Skin epidermis (tissue), 12 donors: ENCODE measurements around the gene ELMO1.

ENCODE experiments used
- H3K27ac ChIP-seq, 21 experiments: fragments of 200-600 bp; sonication (generic) in 11 of 21; one replicate each; pipeline ENCODE4 v1.5.0; 2020; ENCODE audit warnings: mild to moderate bottlenecking in 3 of 21, inconsistent platforms in 2 of 21, moderate library complexity in 2 of 21
- H3K4me3 ChIP-seq, 7 experiments: fragments of 200-600 bp; sonication (generic) in 2 of 7; one replicate each; pipeline ENCODE4 v1.5.0; 2020; ENCODE audit warnings: inconsistent platforms in 2 of 7, mild to moderate bottlenecking in 2 of 7, moderate library complexity in 1 of 7

Gene ELMO1

DNA sequence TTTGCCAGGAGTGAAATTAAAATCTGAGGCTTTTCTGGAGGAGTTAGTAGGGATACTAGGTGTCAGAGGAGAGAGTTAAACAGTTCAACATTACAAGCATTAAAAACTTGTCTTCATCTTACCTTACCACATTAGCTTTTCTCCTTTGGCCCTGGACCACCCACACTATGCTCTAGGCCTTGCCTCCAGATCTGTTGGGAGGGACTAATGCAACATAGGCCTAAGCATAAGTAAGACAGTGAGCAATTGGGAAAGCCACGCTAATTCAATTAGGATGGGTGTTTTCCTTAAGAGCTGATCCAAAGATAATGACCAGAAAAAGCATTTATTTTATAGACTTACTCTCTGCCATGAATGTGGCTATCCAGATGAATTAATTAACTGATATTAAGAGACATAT is 158.9 kb downstream of the ELMO1 start:
- H3K27ac ChIP-seq, result no peak overlapping the region
- no peak overlapping the region for H3K4me3 ChIP-seq

GRCh38 chr7:37289367-37289766 is 159.3 kb downstream of the ELMO1 start:
- H3K27ac ChIP-seq, result no peak overlapping the region
- H3K4me3 ChIP-seq, result no peak overlapping the region

GRCh38 chr7:37287131-37287855 is 161.4 kb downstream of the ELMO1 start:
- no peak overlapping the region for H3K4me3 ChIP-seq
- H3K27ac ChIP-seq, result no peak overlapping the region

- Histone ChIP-seq H3K4me3 (no peak overlapping the region), H3K27ac (peak overlapping the region in 1 of 21 experiments; percentile 31)
Measured at GRCh38 chr7:37286454-37286832, 162.2 kb downstream of the ELMO1 start.

- peak overlapping the region in 1 of 21 experiments; percentile 31 for H3K27ac ChIP-seq
Measured at GRCh38 chr7:37285706-37286453, 162.8 kb downstream of the ELMO1 start.

GRCh38 chr7:37284805-37285231 is 163.8 kb downstream of the ELMO1 start:
- no peak overlapping the region for H3K27ac ChIP-seq

More at GRCh38 chr7:37285706-37286453, 162.8 kb downstream of the ELMO1 start:
- no peak overlapping the region for H3K4me3 ChIP-seq

GRCh38 chr7:37284285-37284684 is 164.4 kb downstream of the ELMO1 start:
- Histone ChIP-seq H3K27ac (no peak overlapping the region), H3K4me3 (no peak overlapping the region)

More at GRCh38 chr7:37284805-37285231, 163.8 kb downstream of the ELMO1 start:
- no peak overlapping the region for H3K4me3 ChIP-seq

DNA sequence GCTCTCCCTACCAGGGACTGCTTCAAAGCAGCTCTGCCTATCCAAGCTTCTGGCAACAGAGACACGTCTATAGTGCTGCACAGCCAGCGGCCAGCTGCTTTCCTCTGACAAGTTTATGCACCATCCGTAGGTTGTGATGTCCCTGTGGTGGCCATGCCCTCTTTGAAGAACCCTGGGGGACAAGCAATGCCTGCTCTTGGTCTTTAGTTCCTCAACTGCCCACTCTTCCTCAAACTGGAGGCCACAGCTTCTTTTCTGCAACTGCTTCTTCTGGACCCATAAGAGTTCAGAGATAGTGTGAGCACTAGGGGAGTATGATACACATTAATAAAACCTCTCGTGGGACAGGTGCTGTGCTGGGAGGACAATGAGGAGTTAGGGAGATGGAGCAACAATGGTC is 164.9 kb downstream of the ELMO1 start:
- no peak overlapping the region for H3K27ac ChIP-seq

GRCh38 chr7:37282927-37283326 is 165.7 kb downstream of the ELMO1 start:
- H3K4me3 ChIP-seq, result no peak overlapping the region

More for the DNA sequence above, 164.9 kb downstream of the ELMO1 start:
- H3K4me3 ChIP-seq, result no peak overlapping the region

GRCh38 chr7:37282093-37282444 is 166.6 kb downstream of the ELMO1 start:
- Histone ChIP-seq H3K27ac (no peak overlapping the region), H3K4me3 (no peak overlapping the region)

More at GRCh38 chr7:37282927-37283326, 165.7 kb downstream of the ELMO1 start:
- H3K27ac ChIP-seq, result no peak overlapping the region

DNA sequence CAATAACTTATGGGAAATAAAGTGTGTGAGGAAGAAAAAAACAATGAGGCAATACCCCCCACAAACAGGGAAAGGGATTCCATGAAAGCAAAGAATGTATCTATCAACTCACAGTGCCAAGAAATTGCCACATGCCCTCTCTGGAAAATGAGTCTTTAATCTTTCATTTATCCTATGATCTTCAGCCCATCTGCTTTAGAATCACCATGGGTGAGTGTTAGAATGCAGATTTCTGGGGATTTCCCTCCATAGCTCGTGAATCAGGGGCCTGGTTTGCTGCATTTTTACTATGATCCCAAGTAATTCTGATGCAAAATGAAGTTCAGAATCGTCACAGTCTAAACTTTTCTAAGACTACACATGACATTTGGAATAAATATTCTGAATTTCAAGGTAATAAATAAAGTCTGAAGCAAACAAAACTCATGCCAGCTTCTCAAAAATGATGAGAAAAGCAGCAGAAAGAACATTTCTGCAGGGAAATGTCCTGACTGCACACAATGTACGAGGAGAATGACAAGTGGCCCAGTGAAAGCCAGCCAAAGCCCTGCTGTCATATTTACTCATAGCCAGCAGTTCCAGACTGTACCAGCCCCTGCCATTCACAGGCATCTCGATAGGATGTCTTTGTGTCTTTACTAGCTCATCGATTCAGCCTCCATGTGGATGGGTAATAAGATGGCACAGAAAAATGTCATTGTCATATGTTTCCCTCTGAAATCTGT is 167.1 kb downstream of the ELMO1 start:
- peak overlapping the region in 1 of 21 experiments; percentile 22 for H3K27ac ChIP-seq
- no peak overlapping the region for H3K4me3 ChIP-seq

GRCh38 chr7:37277513-37277912 is 171.2 kb downstream of the ELMO1 start:
- Histone ChIP-seq H3K4me3 (no peak overlapping the region), H3K27ac (no peak overlapping the region)

- H3K27ac ChIP-seq, result no peak overlapping the region
Measured at GRCh38 chr7:37275078-37275710, 173.5 kb downstream of the ELMO1 start.

GRCh38 chr7:37273891-37274290 is 174.8 kb downstream of the ELMO1 start:
- no peak overlapping the region for H3K27ac ChIP-seq
- H3K4me3 ChIP-seq, result no peak overlapping the region

More at GRCh38 chr7:37275078-37275710, 173.5 kb downstream of the ELMO1 start:
- H3K4me3 ChIP-seq, result no peak overlapping the region

- Histone ChIP-seq H3K4me3 (no peak overlapping the region), H3K27ac (peak overlapping the region in 1 of 21 experiments; percentile 12)
Measured at GRCh38 chr7:37269711-37270508, 178.8 kb downstream of the ELMO1 start.

GRCh38 chr7:37267251-37267650 is 181.4 kb downstream of the ELMO1 start:
- H3K4me3 ChIP-seq, result no peak overlapping the region
- H3K27ac ChIP-seq, result no peak overlapping the region

DNA sequence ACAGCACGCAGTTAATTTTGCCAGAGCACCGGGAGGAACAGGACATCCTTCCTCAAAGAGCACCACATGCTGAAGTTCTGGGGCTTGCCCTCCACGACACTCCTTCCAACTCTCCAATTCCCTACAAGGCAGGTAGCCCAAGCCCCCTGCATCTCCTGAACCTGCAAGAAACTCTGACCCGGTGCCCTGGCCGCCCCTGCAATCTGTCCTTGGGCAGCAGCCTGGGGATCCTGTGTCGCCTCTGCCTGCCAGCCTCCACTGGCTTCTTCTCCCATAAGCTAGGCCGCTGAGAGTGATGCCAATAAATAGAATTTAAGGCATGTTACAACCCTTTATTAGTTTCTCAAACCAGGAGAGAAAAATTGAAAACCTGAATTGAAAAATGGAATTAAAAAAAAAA is 182.8 kb downstream of the ELMO1 start:
- Histone ChIP-seq H3K27ac (no peak overlapping the region), H3K4me3 (no peak overlapping the region)

DNA sequence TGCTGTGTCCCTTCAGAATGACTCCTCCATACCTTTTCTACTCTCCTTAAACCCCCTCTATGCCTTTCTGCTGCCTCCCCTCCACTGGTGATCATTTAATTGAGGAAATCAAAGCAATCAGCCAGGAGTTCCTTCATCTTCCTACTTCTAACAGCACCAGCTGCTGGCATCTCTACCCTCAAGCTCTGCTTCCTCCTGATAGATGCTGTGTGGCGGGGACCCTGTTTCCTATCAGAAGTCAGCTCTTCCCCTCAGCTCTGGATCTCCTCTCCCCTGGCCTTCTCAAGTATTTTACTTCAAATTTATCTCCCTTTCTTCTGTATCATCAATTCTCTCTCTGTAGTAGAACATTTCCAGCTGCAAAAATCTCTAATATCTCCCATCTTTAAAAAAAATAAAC is 183.7 kb downstream of the ELMO1 start:
- H3K4me3 ChIP-seq, result no peak overlapping the region
- H3K27ac ChIP-seq, result no peak overlapping the region

DNA sequence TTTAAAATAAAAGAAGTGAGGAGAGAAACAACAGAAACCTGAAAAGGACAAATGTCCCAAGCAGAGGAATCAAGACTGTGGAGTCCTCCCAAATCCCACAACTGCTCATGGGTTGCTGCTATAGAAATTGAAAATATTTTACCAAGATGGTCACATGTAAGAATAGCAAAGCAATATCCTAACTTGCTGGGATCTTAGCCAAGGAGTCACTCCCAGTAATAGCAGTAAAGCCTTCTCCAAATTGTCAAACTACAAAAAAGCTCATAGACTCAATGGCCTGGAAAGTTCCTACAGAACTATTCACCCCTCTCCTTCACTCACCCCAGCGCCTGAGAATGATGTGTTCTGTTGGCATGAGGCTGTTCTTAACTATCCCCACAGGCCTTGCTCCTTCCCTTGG is 186.5 kb downstream of the ELMO1 start:
- no peak overlapping the region for H3K4me3 ChIP-seq
- no peak overlapping the region for H3K27ac ChIP-seq
